Memory B cell (primary cell): ENCODE results near the gene COPE.

Experiments
- ATAC-seq: fragments of 150-1000 bp; cut with Tn5 transposase; 2 replicates; pipeline ENCODE4 v1.10.0; 2021; ENCODE audit warnings: low read depth, mild to moderate bottlenecking, moderate library complexity
- DNase-seq, 2 donors: peaks; one replicate each; pipeline ENCODE4 v3.0.0; 2022; ENCODE audit warnings: low spot score in 2 of 2
- H3K27ac Mint-ChIP-seq: one replicate; pipeline ENCODE4 v1.8.0; 2022; ENCODE audit warnings: mild to moderate bottlenecking, moderate library complexity, mixed read lengths
- H3K27me3 Mint-ChIP-seq: one replicate; pipeline ENCODE4 v1.8.0; 2022; ENCODE audit warnings: mixed read lengths
- H3K36me3 Mint-ChIP-seq: one replicate; pipeline ENCODE4 v1.8.0; 2022; ENCODE audit warnings: mild to moderate bottlenecking, mixed read lengths
- H3K4me1 Mint-ChIP-seq: one replicate; pipeline ENCODE4 v1.8.0; 2022; ENCODE audit warnings: mixed read lengths
- H3K4me3 Mint-ChIP-seq: one replicate; pipeline ENCODE4 v1.8.0; 2022; ENCODE audit warnings: mild to moderate bottlenecking, moderate library complexity, mixed read lengths
- H3K9me3 Mint-ChIP-seq: one replicate; pipeline ENCODE4 v1.8.0; 2022; ENCODE audit warnings: mixed read lengths

COPE gene

GRCh38 chr19:18881491-18881890, 37.7 kb downstream of the COPE start:
- H3K27me3 Mint-ChIP-seq, result no peaks in the 10 kb centered on the region
- H3K4me1 Mint-ChIP-seq, result no peaks in the 10 kb centered on the region
- DNase-seq (no peak), ATAC-seq (no peak)
- H3K4me3 Mint-ChIP-seq, result no peak overlapping the region
- no peaks in the 10 kb centered on the region for H3K36me3 Mint-ChIP-seq
- no peaks in the 10 kb centered on the region for H3K9me3 Mint-ChIP-seq
- H3K27ac Mint-ChIP-seq, result no peak overlapping the region

GRCh38 chr19:18879579-18880373, 39.4 kb downstream of the COPE start:
- DNase-seq (no peak), ATAC-seq (peak; percentile 75)
- Mint-ChIP-seq H3K27me3 (no peaks in the 10 kb centered on the region), H3K9me3 (no peaks in the 10 kb centered on the region), H3K4me3 (no peak overlapping the region), H3K4me1 (no peaks in the 10 kb centered on the region), H3K27ac (no peak overlapping the region), H3K36me3 (no peaks in the 10 kb centered on the region)

GRCh38 chr19:18878858-18879578, 40.2 kb downstream of the COPE start:
- Mint-ChIP-seq H3K27ac (no peak overlapping the region), H3K4me3 (no peak overlapping the region), H3K4me1 (no peaks in the 10 kb centered on the region), H3K9me3 (no peaks in the 10 kb centered on the region), H3K36me3 (peaks cover 2% of the 10 kb centered on the region), H3K27me3 (no peaks in the 10 kb centered on the region)
- DNase-seq (no peak), ATAC-seq (no peak)

GRCh38 chr19:18878058-18878797, 41.0 kb downstream of the COPE start:
- DNase-seq, result no peak
- no peak overlapping the region for H3K4me3 Mint-ChIP-seq
- H3K36me3 Mint-ChIP-seq, result peaks cover 2% of the 10 kb centered on the region
- no peaks in the 10 kb centered on the region for H3K9me3 Mint-ChIP-seq
- no peak for ATAC-seq
- H3K4me1 Mint-ChIP-seq, result no peaks in the 10 kb centered on the region
- no peak overlapping the region for H3K27ac Mint-ChIP-seq
- H3K27me3 Mint-ChIP-seq, result no peaks in the 10 kb centered on the region

- ATAC-seq (no peak), DNase-seq (no peak)
- Mint-ChIP-seq H3K4me1 (no peaks in the 10 kb centered on the region), H3K4me3 (no peak overlapping the region), H3K27me3 (peaks cover 4% of the 10 kb centered on the region), H3K36me3 (peaks cover 2% of the 10 kb centered on the region), H3K27ac (no peak overlapping the region), H3K9me3 (no peaks in the 10 kb centered on the region)
Observed at GRCh38 chr19:18876865-18877264, 42.3 kb downstream of the COPE start.

- Mint-ChIP-seq H3K4me3 (no peak overlapping the region), H3K36me3 (peaks cover 2% of the 10 kb centered on the region), H3K9me3 (no peaks in the 10 kb centered on the region), H3K4me1 (peaks cover 5% of the 10 kb centered on the region), H3K27me3 (peaks cover 10% of the 10 kb centered on the region), H3K27ac (no peak overlapping the region)
- DNase-seq (no peak), ATAC-seq (no peak)
Observed at GRCh38 chr19:18875726-18876125, 43.5 kb downstream of the COPE start.

- H3K9me3 Mint-ChIP-seq, result no peaks in the 10 kb centered on the region
- peaks cover 8% of the 10 kb centered on the region for H3K4me1 Mint-ChIP-seq
- H3K4me3 Mint-ChIP-seq, result peak overlapping the region; percentile 39
- H3K36me3 Mint-ChIP-seq, result peaks cover 10% of the 10 kb centered on the region
- no peak overlapping the region for H3K27ac Mint-ChIP-seq
- ATAC-seq (no peak), DNase-seq (no peak)
- H3K27me3 Mint-ChIP-seq, result peaks cover 11% of the 10 kb centered on the region
Observed at GRCh38 chr19:18871543-18871942, 47.6 kb downstream of the COPE start.

- Mint-ChIP-seq H3K27me3 (peaks cover 11% of the 10 kb centered on the region), H3K4me3 (peak overlapping the region; percentile 42), H3K27ac (peak overlapping the region; percentile 53), H3K4me1 (peaks cover 8% of the 10 kb centered on the region), H3K9me3 (no peaks in the 10 kb centered on the region), H3K36me3 (peaks cover 12% of the 10 kb centered on the region)
- DNase-seq, result no peak
- ATAC-seq, result no peak
Observed at GRCh38 chr19:18870531-18871172, 48.5 kb downstream of the COPE start.

- Mint-ChIP-seq H3K4me1 (peaks cover 8% of the 10 kb centered on the region), H3K4me3 (no peak overlapping the region), H3K36me3 (peaks cover 12% of the 10 kb centered on the region), H3K9me3 (no peaks in the 10 kb centered on the region), H3K27me3 (peaks cover 11% of the 10 kb centered on the region), H3K27ac (no peak overlapping the region)
- no peak for ATAC-seq
- no peak for DNase-seq
Observed at GRCh38 chr19:18869781-18870530, 49.2 kb downstream of the COPE start.

- no peaks in the 10 kb centered on the region for H3K9me3 Mint-ChIP-seq
- H3K4me3 Mint-ChIP-seq, result no peak overlapping the region
- DNase-seq (no peak), ATAC-seq (no peak)
- no peak overlapping the region for H3K27ac Mint-ChIP-seq
- H3K4me1 Mint-ChIP-seq, result peaks cover 8% of the 10 kb centered on the region
- H3K27me3 Mint-ChIP-seq, result peaks cover 11% of the 10 kb centered on the region
- peaks cover 10% of the 10 kb centered on the region for H3K36me3 Mint-ChIP-seq
Observed at GRCh38 chr19:18869023-18869618, 50.1 kb downstream of the COPE start.

- ATAC-seq (no peak), DNase-seq (no peak)
- Mint-ChIP-seq H3K4me3 (no peak overlapping the region), H3K9me3 (no peaks in the 10 kb centered on the region), H3K27ac (no peak overlapping the region), H3K27me3 (peaks cover 11% of the 10 kb centered on the region), H3K36me3 (peaks cover 10% of the 10 kb centered on the region), H3K4me1 (peaks cover 8% of the 10 kb centered on the region)
Observed at GRCh38 chr19:18868380-18869022, 50.7 kb downstream of the COPE start.

GRCh38 chr19:18867751-18868150, 51.4 kb downstream of the COPE start:
- no peak overlapping the region for H3K27ac Mint-ChIP-seq
- peaks cover 10% of the 10 kb centered on the region for H3K36me3 Mint-ChIP-seq
- DNase-seq (no peak), ATAC-seq (no peak)
- H3K27me3 Mint-ChIP-seq, result peaks cover 7% of the 10 kb centered on the region
- no peak overlapping the region for H3K4me3 Mint-ChIP-seq
- H3K4me1 Mint-ChIP-seq, result peaks cover 8% of the 10 kb centered on the region
- no peaks in the 10 kb centered on the region for H3K9me3 Mint-ChIP-seq

GRCh38 chr19:18867199-18867598, 52.0 kb downstream of the COPE start:
- Mint-ChIP-seq H3K27ac (no peak overlapping the region), H3K9me3 (no peaks in the 10 kb centered on the region), H3K4me3 (no peak overlapping the region), H3K4me1 (peaks cover 8% of the 10 kb centered on the region), H3K27me3 (peaks cover 7% of the 10 kb centered on the region), H3K36me3 (peaks cover 10% of the 10 kb centered on the region)
- DNase-seq (no peak), ATAC-seq (no peak)
